ENCODE results near the gene GRIK4.

Gene GRIK4

GRCh38 chr11:120610111-120610510, 98.6 kb downstream of the GRIK4 start:
- TF ChIP-seq REST (IDR thresholded peaks at IDR 0.05; ENCODE audit: insufficient read depth in 1 of 2, low read depth in 2 of 2, low read length in 2 of 2) (no peak), FOXP2 (optimal IDR thresholded peaks at IDR 0.05; ENCODE audit: borderline replicate concordance, extremely low read depth, extremely low read length, insufficient read depth) (no peak), POLR2AphosphoS5 (IDR thresholded peaks at IDR 0.05; ENCODE audit: low read depth, low read length) (no peak), SIN3A (IDR thresholded peaks at IDR 0.05; ENCODE audit: borderline replicate concordance, insufficient read depth, low read length) (no peak), TAF1 (IDR thresholded peaks at IDR 0.05; ENCODE audit: borderline replicate concordance, insufficient read depth, low read length) (no peak)

DNA sequence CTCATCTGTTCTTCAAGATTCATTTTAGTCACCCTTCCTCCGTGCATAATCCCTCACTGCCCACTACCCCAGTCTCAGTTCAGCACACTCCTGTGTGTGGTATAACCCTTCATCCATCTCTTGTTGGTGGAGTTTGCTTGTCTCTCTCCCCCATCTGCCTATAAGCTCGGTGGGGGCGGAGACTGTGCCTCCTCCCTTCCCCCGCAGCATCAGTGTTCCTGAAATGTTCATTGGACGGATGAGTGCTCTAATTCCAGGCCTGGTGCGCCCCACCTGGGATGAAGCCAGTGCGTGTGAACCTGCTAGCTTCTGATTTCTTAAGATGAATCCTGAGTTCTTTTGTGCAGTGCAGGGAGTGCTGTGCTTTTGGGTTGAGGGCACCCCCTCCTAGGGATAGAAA, 100.0 kb downstream of the GRIK4 start:
- TF ChIP-seq POLR2AphosphoS5 (IDR thresholded peaks at IDR 0.05; ENCODE audit: low read depth, low read length) (no peak), SIN3A (IDR thresholded peaks at IDR 0.05; ENCODE audit: borderline replicate concordance, insufficient read depth, low read length) (no peak), FOXP2 (optimal IDR thresholded peaks at IDR 0.05; ENCODE audit: borderline replicate concordance, extremely low read depth, extremely low read length, insufficient read depth) (no peak)

GRCh38 chr11:120612513-120613263, 101.1 kb downstream of the GRIK4 start:
- no peak for TF ChIP-seq SIN3A (IDR thresholded peaks at IDR 0.05; ENCODE audit: borderline replicate concordance, insufficient read depth, low read length)
- TF ChIP-seq REST (IDR thresholded peaks at IDR 0.05; ENCODE audit: insufficient read depth in 1 of 2, low read depth in 2 of 2, low read length in 2 of 2): no peak

DNA sequence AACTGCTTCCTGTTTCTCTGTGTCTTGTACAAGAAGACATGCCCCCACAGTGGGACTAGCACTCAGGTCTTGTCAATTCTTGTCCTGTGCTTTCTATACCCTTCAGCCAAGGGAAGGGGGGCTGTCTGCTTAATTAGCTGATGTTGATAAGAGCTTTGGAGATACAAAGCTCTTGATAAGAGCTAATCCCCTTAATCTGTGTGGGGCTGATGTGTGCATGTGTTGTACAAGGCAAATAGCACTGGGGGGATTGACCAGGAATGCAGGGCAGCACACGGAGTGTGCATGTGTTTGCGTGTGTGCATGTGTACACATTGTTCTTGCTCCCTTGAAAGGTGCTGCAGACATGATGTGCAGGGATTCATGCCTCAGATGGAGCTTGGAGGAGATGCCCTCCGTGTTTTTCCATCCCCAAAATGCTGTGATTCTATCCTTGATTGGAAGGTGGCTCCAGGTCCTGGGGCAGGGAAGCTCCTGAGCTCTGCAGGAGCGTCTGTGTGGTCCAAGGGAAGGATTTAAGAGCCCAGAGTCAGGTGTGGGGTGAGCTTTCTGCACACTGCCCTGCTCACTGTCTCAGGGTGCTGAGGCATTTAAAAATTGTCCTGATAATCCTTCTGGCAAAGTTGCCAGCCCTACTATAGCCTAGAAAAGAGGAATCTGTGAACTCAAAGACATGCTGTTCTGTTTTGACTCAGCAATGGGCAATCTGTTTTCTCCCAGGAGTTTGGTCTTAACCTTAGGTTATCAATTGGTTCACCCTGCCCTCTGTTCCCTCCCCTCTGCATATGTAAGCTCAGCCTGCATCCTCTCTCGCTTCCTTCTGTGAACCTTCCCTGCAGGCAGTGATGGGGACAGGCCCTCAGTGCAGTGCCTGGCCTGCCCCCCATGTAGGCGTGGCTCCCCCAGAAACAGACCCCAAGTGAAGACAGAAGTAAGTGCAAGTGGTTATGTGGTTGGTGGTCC, 102.0 kb downstream of the GRIK4 start:
- TF ChIP-seq POLR2AphosphoS5 (IDR thresholded peaks at IDR 0.05; ENCODE audit: low read depth, low read length) (no peak), FOXP2 (optimal IDR thresholded peaks at IDR 0.05; ENCODE audit: borderline replicate concordance, extremely low read depth, extremely low read length, insufficient read depth) (no peak), TAF1 (IDR thresholded peaks at IDR 0.05; ENCODE audit: borderline replicate concordance, insufficient read depth, low read length) (no peak), SIN3A (IDR thresholded peaks at IDR 0.05; ENCODE audit: borderline replicate concordance, insufficient read depth, low read length) (no peak), REST (IDR thresholded peaks at IDR 0.05; ENCODE audit: insufficient read depth in 1 of 2, low read depth in 2 of 2, low read length in 2 of 2) (no peak)

DNA sequence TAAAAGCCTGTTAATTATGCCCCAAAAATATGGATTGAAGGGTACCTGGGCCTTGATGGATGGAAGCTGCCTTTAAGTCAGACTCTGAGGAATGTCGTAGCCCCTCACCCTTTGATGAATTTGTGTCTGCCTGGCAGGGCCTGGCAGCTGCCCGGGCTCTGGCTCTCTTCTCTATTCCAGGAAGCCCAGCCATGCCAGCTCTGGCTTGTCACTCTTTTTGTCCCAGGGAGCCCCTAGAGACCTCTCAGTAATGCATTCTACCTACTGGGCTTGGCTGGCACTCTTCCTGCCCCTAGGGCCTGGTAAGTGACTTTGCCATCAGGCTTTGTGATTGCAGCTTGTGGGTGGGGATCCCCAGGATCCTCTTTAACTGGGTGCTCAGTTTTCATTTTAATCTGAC, 103.8 kb downstream of the GRIK4 start:
- TF ChIP-seq POLR2AphosphoS5 (IDR thresholded peaks at IDR 0.05; ENCODE audit: low read depth, low read length): no peak
- TF ChIP-seq REST (IDR thresholded peaks at IDR 0.05; ENCODE audit: insufficient read depth in 1 of 2, low read depth in 2 of 2, low read length in 2 of 2): no peak
- TF ChIP-seq FOXP2 (optimal IDR thresholded peaks at IDR 0.05; ENCODE audit: borderline replicate concordance, extremely low read depth, extremely low read length, insufficient read depth): no peak
- TF ChIP-seq TAF1 (IDR thresholded peaks at IDR 0.05; ENCODE audit: borderline replicate concordance, insufficient read depth, low read length): no peak
- no peak for TF ChIP-seq SIN3A (IDR thresholded peaks at IDR 0.05; ENCODE audit: borderline replicate concordance, insufficient read depth, low read length)

Measured in PFSK-1 (cell line).